B cell (primary cell): Measurements from ENCODE around the gene INSC. TPM values are rescaled to one million over a fixed set of nuclear protein-coding genes. Genes with fewer than 3 reads are reported as not detected.

Experiments
- ATAC-seq: fragments of 200-7000 bp; cut with Tn5 transposase; one replicate; pipeline ENCODE4 v1.10.0; 2021; ENCODE audit warnings: low read depth, mild to moderate bottlenecking, moderate number of reproducible peaks, moderate library complexity
- CTCF ChIA-PET: fragments of 350-600 bp; sonication (Branson Sonifier 250); formaldehyde crosslinking; loops from one replicate; lab custom pipeline; 2021; ENCODE audit warnings: antibody characterized with exemption, inconsistent platforms; lab: Charles Lee
- POLR2A ChIA-PET: fragments of 350-600 bp; sonication (Branson Sonifier 250); formaldehyde crosslinking; loops from one replicate; lab custom pipeline; 2021; ENCODE audit warnings: antibody characterized with exemption; lab: Charles Lee
- DNase-seq: peaks from one replicate; pipeline ENCODE4 v3.0.0; 2013
- H2AFZ ChIP-seq: 2 replicates; pipeline ENCODE4 v1.6.1; 2012; ENCODE audit warnings: mild to moderate bottlenecking, low read depth, low read length; ENCODE audit not compliant: insufficient read depth, poor library complexity, severe bottlenecking
- H3K27ac ChIP-seq, 2 donors: 1 replicate in 1 of 2; 2 replicates in 1 of 2; pipeline ENCODE4 v1.5.1; 2012 to 2013; ENCODE audit warnings: low read length in 2 of 2, mild to moderate bottlenecking in 2 of 2, moderate library complexity in 1 of 2
- H3K27me3 ChIP-seq, 4 experiments: fragments of 200-600 bp in 1 of 4; sonication (generic) in 1 of 4; replicated peaks in 1 of 4; 1 replicate in 2 of 4; 2 replicates in 2 of 4; pipeline versions ENCODE4 v1.6.1 to v1.7.0; 2013 to 2016; ENCODE audit warnings: low read length in 3 of 4, mild to moderate bottlenecking in 2 of 4, mixed read lengths in 1 of 4, moderate library complexity in 1 of 4; ENCODE audit not compliant: insufficient read depth in 4 of 4, control insufficient read depth in 3 of 4; ENCODE audit errors: control extremely low read depth in 1 of 4
- H3K36me3 ChIP-seq, 2 experiments: replicated peaks in 1 of 2; 1 replicate in 1 of 2; 2 replicates in 1 of 2; pipeline versions ENCODE4 v1.6.1 to v1.7.1; 2013; ENCODE audit warnings: low read length in 1 of 2; ENCODE audit not compliant: insufficient read depth in 2 of 2, control insufficient read depth in 1 of 2; ENCODE audit errors: control extremely low read depth in 1 of 2, extremely low read depth in 1 of 2
- H3K4me1 ChIP-seq, 2 donors: fragments of 200-600 bp in 1 of 2; sonication (generic) in 1 of 2; 1 replicate in 1 of 2; 2 replicates in 1 of 2; pipeline versions ENCODE4 v1.5.1 to v1.6.1; 2013 to 2017; ENCODE audit warnings: low read length in 2 of 2; ENCODE audit not compliant: control insufficient read depth in 2 of 2, insufficient read depth in 2 of 2
- H3K4me2 ChIP-seq: replicated peaks from 2 replicates; pipeline ENCODE3; 2012; ENCODE audit warnings: mild to moderate bottlenecking, low read depth, low read length; ENCODE audit not compliant: poor library complexity, severe bottlenecking
- H3K4me3 ChIP-seq, 5 experiments: fragments of 200-600 bp in 1 of 5; sonication (generic) in 1 of 5; 1 replicate in 3 of 5; 2 replicates in 2 of 5; pipeline versions ENCODE4 v1.5.1 to v1.7.0; 2011 to 2016; ENCODE audit warnings: low read length in 4 of 5, mild to moderate bottlenecking in 4 of 5, low read depth in 2 of 5, control low read depth in 1 of 5, moderate library complexity in 1 of 5; ENCODE audit not compliant: insufficient read depth in 1 of 5; ENCODE audit errors: control extremely low read depth in 1 of 5, extremely low read depth in 1 of 5
- H3K79me2 ChIP-seq: fragments of 200-600 bp; sonication (generic); one replicate; pipeline ENCODE4 v1.6.0; 2016; ENCODE audit warnings: low read length; ENCODE audit not compliant: control insufficient read depth, insufficient read depth
- H3K9ac ChIP-seq: fragments of 200-600 bp; sonication (generic); 2 replicates; pipeline ENCODE4 v1.6.1; 2017; ENCODE audit warnings: mild to moderate bottlenecking, low read length, moderate library complexity
- H3K9me3 ChIP-seq, 3 donors: one replicate each; pipeline versions ENCODE4 v1.6.1 to v1.7.1; 2013; ENCODE audit warnings: low read length in 2 of 3; ENCODE audit not compliant: control insufficient read depth in 2 of 3, insufficient read depth in 1 of 3; ENCODE audit errors: control extremely low read depth in 1 of 3
- H4K20me1 ChIP-seq: 2 replicates; pipeline ENCODE4 v1.6.0; 2012; ENCODE audit warnings: mild to moderate bottlenecking, low read length; ENCODE audit not compliant: insufficient read depth, control insufficient read depth, poor library complexity, severe bottlenecking
- H3K27ac Mint-ChIP-seq: one replicate; pipeline ENCODE4 v1.8.0; 2021; ENCODE audit warnings: mixed read lengths
- H3K27me3 Mint-ChIP-seq: one replicate; pipeline ENCODE4 v1.8.0; 2021; ENCODE audit warnings: mixed read lengths
- H3K4me1 Mint-ChIP-seq: one replicate; pipeline ENCODE4 v1.8.0; 2021; ENCODE audit warnings: mixed read lengths
- H3K4me3 Mint-ChIP-seq: one replicate; pipeline ENCODE4 v1.8.0; 2021; ENCODE audit warnings: mixed read lengths
- H3K9me3 Mint-ChIP-seq: one replicate; pipeline ENCODE4 v1.8.0; 2022; ENCODE audit warnings: mixed read lengths; ENCODE audit not compliant: insufficient read depth
- EZH2 ChIP-seq: IDR thresholded peaks from 2 replicates; pipeline ENCODE4 v1.6.1; 2012; ENCODE audit warnings: borderline replicate concordance, low read depth, mild to moderate bottlenecking, moderate library complexity, low read length; ENCODE audit not compliant: insufficient read depth, poor library complexity, severe bottlenecking
- WGBS: methylation state at CpG from one replicate; pipeline ENCODE4 v1.1.5; 2013; ENCODE audit warnings: missing lambda C conversion rate; ENCODE audit not compliant: insufficient coverage; 5-methylcytosine and 5-hydroxymethylcytosine counted together
- intact Hi-C: fragments of 100-400 bp; cut with micrococcal nuclease; formaldehyde crosslinking; loops from one replicate; pipeline ENCODE4 v1.10.0; 2022
- polyA plus RNA-seq: library from polyadenylated mRNA; depleted of rRNA; stranded (reverse); fragments of >200 nt; gene quantifications from 2 replicates; pipeline ENCODE4 v1.2.3, GENCODE V29; 2012
- total RNA-seq, 2 donors: library from RNA; stranded (reverse); fragments of 120-200 nt in 1 of 2; gene quantifications; 1 replicate in 1 of 2; 2 replicates in 1 of 2; pipeline versions ENCODE4 v1.2.3 to v1.2.4, GENCODE V29; 2013 to 2022
- TF ChIP-seq, protein P1 (sequence below): fragments of 200-600 bp; IDR thresholded peaks from one replicate; pipeline ENCODE4 v1.8.0; 2022; ENCODE audit warnings: antibody characterized with exemption, mild to moderate bottlenecking

The INSC gene
- total and polyA plus RNA-seq, 2 donors (not counting 1 experiment from before 2014, with no cell fraction given): 0.10 TPM; not detected in 1

DNA sequence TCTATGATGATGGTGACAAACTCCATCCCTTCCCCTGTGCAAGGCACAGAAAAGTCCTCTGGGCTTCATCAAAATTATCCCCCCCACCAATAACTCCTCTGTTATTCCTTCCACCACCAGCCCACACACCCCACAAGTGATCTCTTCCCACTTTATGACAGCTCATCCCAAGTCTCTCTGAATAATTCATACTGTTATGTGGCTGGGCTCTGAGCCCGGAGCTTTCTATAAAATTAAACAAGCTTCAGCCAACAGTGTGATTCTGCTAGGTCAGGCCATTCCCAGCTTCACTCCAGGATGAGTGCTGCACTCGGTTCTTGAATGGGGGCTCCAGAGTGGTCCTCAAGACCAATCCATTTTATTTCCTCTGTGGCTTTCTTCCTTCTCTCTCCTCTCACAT, 83.0 kb downstream of the INSC start:
- Mint-ChIP-seq H3K4me1 (no peaks in the 10 kb centered on the region), H3K9me3 (no peaks in the 10 kb centered on the region), H3K27ac (no peak overlapping the region), H3K4me3 (no peak overlapping the region), H3K27me3 (peaks cover 31% of the 10 kb centered on the region)
- peaks cover 0 to 3% (median 0%) of the 10 kb centered on the region in 3 donors for H3K9me3 ChIP-seq
- no peaks in the 10 kb centered on the region for H3K27me3 ChIP-seq
- ChIA-PET CTCF (interaction anchor here (0.8 to 2.0 kb wide), 4 partner anchors 10 to 290 kb away, joined by 3 to 9 read pairs (median 4); no protein-coding TSS in a partner anchor), POLR2A (no interaction called here)
- H3K4me3 ChIP-seq: no peak overlapping the region
- H3K9ac ChIP-seq: no peak overlapping the region
- WGBS: 80% methylated on average over 2 of the region's 2 CpGs
- no peak overlapping the region for H3K4me2 ChIP-seq
- H3K36me3 ChIP-seq: no peaks in the 10 kb centered on the region
- H3K27ac ChIP-seq: no peak overlapping the region
- no peaks in the 10 kb centered on the region for H4K20me1 ChIP-seq
- ATAC-seq (no peak), DNase-seq (no peak)
- no peak for TF ChIP-seq EZH2
- TF ChIP-seq, protein P1, sequence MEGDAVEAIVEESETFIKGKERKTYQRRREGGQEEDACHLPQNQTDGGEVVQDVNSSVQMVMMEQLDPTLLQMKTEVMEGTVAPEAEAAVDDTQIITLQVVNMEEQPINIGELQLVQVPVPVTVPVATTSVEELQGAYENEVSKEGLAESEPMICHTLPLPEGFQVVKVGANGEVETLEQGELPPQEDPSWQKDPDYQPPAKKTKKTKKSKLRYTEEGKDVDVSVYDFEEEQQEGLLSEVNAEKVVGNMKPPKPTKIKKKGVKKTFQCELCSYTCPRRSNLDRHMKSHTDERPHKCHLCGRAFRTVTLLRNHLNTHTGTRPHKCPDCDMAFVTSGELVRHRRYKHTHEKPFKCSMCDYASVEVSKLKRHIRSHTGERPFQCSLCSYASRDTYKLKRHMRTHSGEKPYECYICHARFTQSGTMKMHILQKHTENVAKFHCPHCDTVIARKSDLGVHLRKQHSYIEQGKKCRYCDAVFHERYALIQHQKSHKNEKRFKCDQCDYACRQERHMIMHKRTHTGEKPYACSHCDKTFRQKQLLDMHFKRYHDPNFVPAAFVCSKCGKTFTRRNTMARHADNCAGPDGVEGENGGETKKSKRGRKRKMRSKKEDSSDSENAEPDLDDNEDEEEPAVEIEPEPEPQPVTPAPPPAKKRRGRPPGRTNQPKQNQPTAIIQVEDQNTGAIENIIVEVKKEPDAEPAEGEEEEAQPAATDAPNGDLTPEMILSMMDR: no peak
- no peaks in the 10 kb centered on the region for H3K79me2 ChIP-seq
- no peak overlapping the region for H2AFZ ChIP-seq
- intact Hi-C loops: no loop called here
- H3K4me1 ChIP-seq: no peaks in the 10 kb centered on the region

DNA sequence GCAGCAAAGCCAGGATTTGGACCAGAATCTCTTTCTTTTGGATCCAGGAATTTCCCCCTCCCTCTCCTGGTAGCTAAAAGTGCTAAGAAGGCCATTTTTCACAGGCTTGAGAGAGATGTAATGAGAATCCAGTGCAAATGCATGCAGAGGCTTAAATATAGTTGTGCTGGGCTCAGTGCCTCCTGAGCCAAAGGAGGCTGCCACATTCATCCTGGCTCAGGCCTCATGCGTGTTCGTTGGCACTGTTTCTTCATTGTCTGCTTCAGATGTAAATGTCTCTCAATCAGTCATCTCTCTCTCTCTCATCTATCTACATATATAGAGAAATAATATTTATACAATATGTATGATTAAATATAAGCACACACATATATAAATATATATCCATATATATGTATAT, 83.6 kb downstream of the INSC start:
- H3K27me3 ChIP-seq: no peaks in the 10 kb centered on the region
- H3K9ac ChIP-seq: no peak overlapping the region
- no peaks in the 10 kb centered on the region for H3K4me1 ChIP-seq
- H3K27ac ChIP-seq: no peak overlapping the region
- no peaks in the 10 kb centered on the region for H3K36me3 ChIP-seq
- ATAC-seq: no peak
- no peaks in the 10 kb centered on the region for H3K9me3 Mint-ChIP-seq
- TF ChIP-seq, protein P1: no peak
- no peak for TF ChIP-seq EZH2
- ChIA-PET CTCF (interaction anchor here (0.8 to 2.0 kb wide), 5 partner anchors 9 to 291 kb away, joined by 3 to 9 read pairs (median 5); no protein-coding TSS in a partner anchor), POLR2A (no interaction called here)
- H3K9me3 ChIP-seq: peaks cover 0 to 3% (median 0%) of the 10 kb centered on the region in 3 donors
- no CpG with 5 or more reads among the region's 2 CpGs for WGBS
- H3K4me2 ChIP-seq: no peak overlapping the region
- H3K27me3 Mint-ChIP-seq: peaks cover 31% of the 10 kb centered on the region
- H3K4me3 Mint-ChIP-seq: no peak overlapping the region
- no peaks in the 10 kb centered on the region for H4K20me1 ChIP-seq
- intact Hi-C loops: no loop called here
- no peak overlapping the region for H3K4me3 ChIP-seq
- no peak for DNase-seq
- H3K4me1 Mint-ChIP-seq: no peaks in the 10 kb centered on the region
- H3K27ac Mint-ChIP-seq: no peak overlapping the region
- H3K79me2 ChIP-seq: no peaks in the 10 kb centered on the region
- no peak overlapping the region for H2AFZ ChIP-seq
